Iris pigment epithelial cell (primary cell): ENCODE measurements around the gene YPEL3.
"Not testable (repeated sequence)": the region's sequence is repeated elsewhere in the genome, so short reads cannot be mapped to it uniquely, and the experiment has no call there.

Experiments used
- DNase-seq: peaks from one replicate; pipeline ENCODE4 v3.0.0-alpha.2; 2011; ENCODE audit warnings: low read depth

The YPEL3 gene, protein sequence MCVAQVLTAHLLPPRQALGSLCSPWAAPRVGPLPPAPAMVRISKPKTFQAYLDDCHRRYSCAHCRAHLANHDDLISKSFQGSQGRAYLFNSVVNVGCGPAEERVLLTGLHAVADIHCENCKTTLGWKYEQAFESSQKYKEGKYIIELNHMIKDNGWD

GRCh38 chr16:30096105-30096861, at the start of gene YPEL3:
YPEL3 (minus strand) TSS chr16:30096213; CDS start chr16:30095482, 731 bp downstream.
- peak; percentile 91 for DNase-seq

GRCh38 chr16:30145657-30146056, 49.6 kb upstream of the YPEL3 start:
- DNase-seq: no peak

- DNase-seq: no peak
Observed at GRCh38 chr16:30144917-30145316, 48.9 kb upstream of the YPEL3 start.

GRCh38 chr16:30144017-30144416, 48.0 kb upstream of the YPEL3 start:
- DNase-seq: no peak

- DNase-seq: no peak
Observed at GRCh38 chr16:30143347-30143702, 47.3 kb upstream of the YPEL3 start.

DNA sequence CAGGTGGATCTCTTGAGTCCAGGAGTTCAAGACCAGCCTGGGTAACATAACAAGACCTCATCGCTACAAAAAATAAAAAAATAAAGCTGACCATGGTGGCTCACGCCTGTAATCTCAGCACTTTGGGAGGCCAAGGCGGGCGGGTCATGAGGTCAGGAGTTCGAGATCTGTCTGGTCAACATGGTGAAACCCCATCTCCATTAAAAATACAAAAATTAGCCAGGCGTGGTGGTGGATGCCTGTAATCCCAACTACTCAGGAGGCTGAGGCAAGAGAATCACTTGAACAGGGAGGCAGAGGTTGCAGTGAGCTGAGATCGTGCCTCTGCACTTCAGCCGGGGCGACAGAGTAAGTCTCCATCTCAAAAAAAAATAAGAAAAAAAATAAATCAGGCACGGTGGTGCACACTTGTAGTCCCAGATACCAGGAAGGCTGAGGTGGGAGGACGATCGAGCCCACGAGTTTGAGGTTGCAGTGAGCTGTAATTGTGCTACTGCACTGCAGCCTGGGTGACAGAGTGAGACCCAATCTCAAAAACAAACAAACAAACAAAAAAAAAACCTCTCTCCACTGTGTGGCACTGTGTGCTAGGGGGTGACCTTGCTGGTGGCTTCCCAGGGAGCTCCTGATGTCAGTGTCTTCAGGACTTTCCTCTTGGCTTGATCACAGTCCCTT, 46.8 kb upstream of the YPEL3 start:
- DNase-seq: no peak

GRCh38 chr16:30141750-30142149, 45.7 kb upstream of the YPEL3 start:
- no peak for DNase-seq

DNA sequence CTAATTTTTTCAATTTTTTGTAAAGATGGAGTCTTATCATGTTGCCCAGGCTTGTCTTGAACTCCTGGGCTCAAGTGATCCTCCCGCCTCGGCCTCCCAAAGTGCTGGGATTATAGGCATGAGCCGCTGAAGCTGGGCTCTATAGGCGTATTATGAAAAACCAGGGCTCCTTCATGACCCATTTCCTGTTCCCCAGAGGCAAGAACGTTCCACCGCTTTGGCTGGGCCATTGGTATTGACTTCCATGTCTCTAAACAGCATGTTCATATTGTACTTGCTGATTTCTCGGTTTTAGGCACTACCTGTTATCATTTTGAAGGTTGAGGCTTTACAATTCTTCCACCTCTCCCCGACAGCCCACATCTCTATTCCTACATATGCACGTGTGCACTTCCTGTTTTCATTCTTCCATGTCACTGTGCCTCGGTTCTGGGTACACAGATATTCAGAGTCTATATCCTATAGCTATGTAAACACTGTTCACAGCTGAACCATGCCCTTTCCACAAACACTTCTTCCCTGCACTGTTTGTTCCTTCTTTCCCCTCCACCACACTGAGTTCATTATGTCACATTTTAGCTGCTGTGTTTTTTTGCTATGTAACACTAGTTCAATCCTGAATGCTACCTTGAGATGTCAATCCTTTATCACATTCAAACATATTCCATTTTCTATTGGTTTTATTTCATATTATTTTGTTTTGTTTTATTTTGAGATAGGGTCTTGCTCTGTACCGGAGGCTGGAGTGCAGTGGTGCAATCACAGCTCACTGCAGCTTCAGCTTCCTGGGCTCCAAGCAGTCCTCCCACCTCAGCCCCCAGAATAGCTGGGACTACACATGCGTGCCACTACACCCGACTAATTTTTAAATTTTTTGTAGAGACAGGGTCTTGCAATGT, 43.8 kb upstream of the YPEL3 start:
- DNase-seq: no peak

DNA sequence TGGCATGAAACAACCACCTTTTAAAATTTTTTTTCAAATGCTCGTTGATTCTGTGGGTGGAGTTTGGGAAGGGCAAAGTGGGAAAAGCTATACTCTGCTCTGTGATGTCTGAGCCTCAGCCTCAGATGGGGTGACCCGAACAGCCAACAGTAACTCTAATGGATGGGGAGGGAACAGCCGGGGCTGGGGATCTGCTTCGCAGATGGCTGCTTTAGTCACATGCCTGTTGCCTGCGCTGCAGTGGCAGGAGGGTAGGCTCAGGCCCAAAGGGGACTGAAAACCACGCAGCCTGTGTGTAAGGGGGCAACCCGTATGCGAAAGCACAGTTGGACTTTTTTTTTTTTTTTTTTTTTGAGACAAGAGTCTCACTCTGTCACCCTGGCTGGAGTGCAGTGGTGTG, 41.9 kb upstream of the YPEL3 start:
- no peak for DNase-seq

GRCh38 chr16:30136971-30137605, 41.1 kb upstream of the YPEL3 start:
- DNase-seq: peak; percentile 16

GRCh38 chr16:30132591-30132990, 36.6 kb upstream of the YPEL3 start:
- DNase-seq: no peak

- no peak for DNase-seq
Observed at GRCh38 chr16:30131869-30132475, 36.0 kb upstream of the YPEL3 start.

- DNase-seq: no peak
Observed at GRCh38 chr16:30127993-30128392, 32.0 kb upstream of the YPEL3 start.

DNA sequence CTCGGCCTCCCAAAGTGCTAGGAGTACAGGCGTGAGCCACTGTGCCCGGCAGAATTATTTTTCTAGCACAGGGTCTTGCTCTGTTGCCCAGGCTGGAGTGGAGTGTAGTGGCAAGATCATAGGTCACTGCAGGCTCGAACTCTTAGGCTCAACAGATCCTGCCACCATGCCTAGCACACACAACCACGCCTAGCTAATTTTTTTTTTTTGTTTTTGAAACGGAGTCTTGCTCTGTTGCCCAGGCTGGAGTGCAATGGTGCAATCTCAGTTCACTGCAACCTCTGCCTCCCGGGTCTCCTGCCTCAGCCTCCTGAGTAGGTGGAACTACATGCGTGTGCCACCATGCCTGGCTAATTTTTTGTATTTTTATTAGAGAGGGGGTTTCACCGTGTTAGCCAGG, 29.7 kb upstream of the YPEL3 start:
- not testable (repeated sequence) for DNase-seq

GRCh38 chr16:30124985-30125379, 29.0 kb upstream of the YPEL3 start:
- no peak for DNase-seq

GRCh38 chr16:30122604-30123160, 26.7 kb upstream of the YPEL3 start:
- no peak for DNase-seq

GRCh38 chr16:30121741-30122571, 25.9 kb upstream of the YPEL3 start:
- peak; percentile 6 for DNase-seq

- DNase-seq: no peak
Observed at GRCh38 chr16:30120340-30121105, 24.5 kb upstream of the YPEL3 start.

DNA sequence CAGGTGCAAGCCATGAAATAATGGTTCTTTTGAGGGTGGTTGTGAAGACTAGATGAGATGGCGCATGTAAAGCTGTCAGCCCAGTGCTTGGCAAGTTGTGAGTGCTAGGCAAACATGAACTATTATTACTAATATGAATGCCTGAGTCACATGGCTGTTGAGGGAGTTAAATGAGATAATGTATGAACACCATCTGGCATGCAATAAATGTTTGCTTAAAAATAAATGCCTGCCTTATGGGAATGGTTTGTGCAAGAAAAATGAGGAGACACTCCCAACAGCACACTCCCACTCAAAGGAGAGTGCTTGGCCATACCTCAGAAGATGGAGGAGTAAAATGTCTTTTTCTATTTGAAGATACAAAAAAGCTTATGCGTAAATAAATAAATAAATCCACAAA, 23.4 kb upstream of the YPEL3 start:
- no peak for DNase-seq
